OCI-LY7 (cell line): ENCODE results near the gene CKLF. TPM values are rescaled to one million over a fixed set of nuclear protein-coding genes. Genes with fewer than 3 reads are reported as not detected.

ENCODE experiments used
- BruUV-seq: library from RNA; stranded (reverse); fragments of 400-500 nt; replicated peaks from 2 replicates; lab custom pipeline; 2021; lab: Mats Ljungman, UMichigan
- CTCF ChIA-PET: fragments of 300-600 bp; sonication (Branson Sonifier 250); formaldehyde crosslinking; loops from one replicate; lab custom pipeline; 2022; ENCODE audit warnings: antibody characterized with exemption; ENCODE audit not compliant: unreplicated experiment; lab: Charles Lee
- POLR2A ChIA-PET: fragments of 300-600 bp; sonication (Branson Sonifier 250); formaldehyde crosslinking; loops from one replicate; lab custom pipeline; 2022; ENCODE audit warnings: antibody characterized with exemption; lab: Charles Lee
- DNase-seq: peaks from one replicate; pipeline ENCODE4 v3.0.0-alpha.2; 2015; ENCODE audit warnings: low spot score
- H2AFZ ChIP-seq: fragments of 200-600 bp; sonication (generic), shearing (Covaris generic); 2 replicates; pipeline ENCODE4 v1.6.1; 2014; ENCODE audit warnings: mild to moderate bottlenecking, antibody characterized with exemption, low read length, moderate library complexity
- H3K27ac ChIP-seq: fragments of 200-600 bp; sonication (generic); 2 replicates; pipeline ENCODE4 v1.5.1; 2014; ENCODE audit warnings: mixed run types, low read depth, mild to moderate bottlenecking, moderate library complexity, low read length, inconsistent platforms; ENCODE audit not compliant: poor library complexity, severe bottlenecking
- H3K36me3 ChIP-seq: fragments of 200-600 bp; sonication (generic); 2 replicates; pipeline ENCODE4 v1.6.1; 2014; ENCODE audit warnings: mild to moderate bottlenecking, antibody characterized with exemption, low read length, moderate library complexity, mixed read lengths; ENCODE audit not compliant: insufficient read depth
- H3K4me1 ChIP-seq: fragments of 200-600 bp; sonication (generic); 2 replicates; pipeline ENCODE4 v1.5.1; 2014; ENCODE audit warnings: mild to moderate bottlenecking, low read length; ENCODE audit not compliant: insufficient read depth, poor library complexity, severe bottlenecking
- H3K4me2 ChIP-seq: fragments of 200-600 bp; sonication (generic); 2 replicates; pipeline ENCODE4 v1.6.1; 2014; ENCODE audit warnings: mild to moderate bottlenecking, low read length
- H3K4me3 ChIP-seq: fragments of 200-600 bp; sonication (generic); 2 replicates; pipeline ENCODE4 v1.5.1; 2014; ENCODE audit warnings: mild to moderate bottlenecking, low read depth, low read length; ENCODE audit not compliant: poor library complexity, severe bottlenecking
- H3K79me2 ChIP-seq: fragments of 200-600 bp; sonication (generic); 2 replicates; pipeline ENCODE4 v1.6.1; 2016; ENCODE audit warnings: low read depth, mild to moderate bottlenecking, low read length, moderate library complexity, mixed read lengths; ENCODE audit not compliant: insufficient read depth
- H3K9me2 ChIP-seq: fragments of 200-600 bp; sonication (generic); 2 replicates; pipeline ENCODE4 v1.6.1; 2016; ENCODE audit warnings: mild to moderate bottlenecking, low read length, mixed read lengths; ENCODE audit not compliant: insufficient read depth
- H3K9me3 ChIP-seq: fragments of 200-600 bp; sonication (generic); 2 replicates; pipeline ENCODE4 v1.6.1; 2014; ENCODE audit warnings: mild to moderate bottlenecking, mixed run types, low read length, mixed read lengths
- H4K20me1 ChIP-seq: fragments of 200-600 bp; sonication (generic); 2 replicates; pipeline ENCODE4 v1.6.1; 2014; ENCODE audit warnings: mild to moderate bottlenecking, antibody characterized with exemption, low read length, moderate library complexity, mixed read lengths; ENCODE audit not compliant: insufficient read depth
- EZH2phosphoT487 ChIP-seq: fragments of 200-600 bp; sonication (generic); IDR thresholded peaks from 2 replicates; pipeline ENCODE4 v1.6.1; 2018; ENCODE audit warnings: low read depth, borderline replicate concordance, mild to moderate bottlenecking, mixed run types, antibody characterized with exemption, low read length, moderate library complexity, mixed read lengths
- intact Hi-C: fragments of 100-400 bp; cut with micrococcal nuclease; formaldehyde crosslinking; loops from one replicate; pipeline ENCODE4 v1.10.0; 2022; ENCODE audit not compliant: unreplicated experiment
- total RNA-seq, 2 experiments: library from RNA; depleted of rRNA in 1 of 2; stranded (reverse); fragments of >200 nt in 1 of 2; shearing (Covaris generic) in 1 of 2; gene quantifications; 2 replicates each; pipeline ENCODE4 v1.2.3, GENCODE V29; 2014 to 2022
- TF ChIP-seq, protein P1 (sequence below): fragments of 200-600 bp; sonication (generic); conservative IDR thresholded peaks from 2 replicates; pipeline ENCODE4 v1.5.1; 2014; ENCODE audit warnings: mild to moderate bottlenecking, antibody characterized with exemption, low read length, moderate library complexity, mixed read lengths

The CKLF gene
- total RNA-seq, 2 experiments from 2014 or later: 56.6 to 98.7 TPM

DNA sequence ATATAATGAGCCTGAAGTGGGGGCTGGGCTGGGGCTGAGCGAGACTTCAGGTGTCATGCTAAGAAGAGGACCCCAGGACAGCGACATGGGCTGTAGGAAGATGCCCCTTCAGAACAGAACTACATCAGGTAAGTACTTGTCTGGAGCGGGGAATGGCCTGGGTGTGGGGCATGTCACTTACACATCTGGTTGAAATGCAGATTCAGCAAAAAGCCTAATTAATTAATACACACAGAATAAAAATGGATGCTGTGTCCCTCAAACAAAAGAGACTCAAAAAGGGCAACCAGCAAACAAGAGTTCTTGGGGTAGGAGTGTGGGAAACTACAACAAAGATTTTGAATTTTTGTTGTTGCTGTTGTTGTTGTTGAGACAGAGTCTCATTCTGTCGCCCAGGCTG is 38.6 kb downstream of the CKLF start:
- POLR2A ChIA-PET: interaction anchor here (0.7 kb wide), 1 partner anchor 199 kb away, joined by 3 read pairs; no protein-coding TSS in a partner anchor

DNA sequence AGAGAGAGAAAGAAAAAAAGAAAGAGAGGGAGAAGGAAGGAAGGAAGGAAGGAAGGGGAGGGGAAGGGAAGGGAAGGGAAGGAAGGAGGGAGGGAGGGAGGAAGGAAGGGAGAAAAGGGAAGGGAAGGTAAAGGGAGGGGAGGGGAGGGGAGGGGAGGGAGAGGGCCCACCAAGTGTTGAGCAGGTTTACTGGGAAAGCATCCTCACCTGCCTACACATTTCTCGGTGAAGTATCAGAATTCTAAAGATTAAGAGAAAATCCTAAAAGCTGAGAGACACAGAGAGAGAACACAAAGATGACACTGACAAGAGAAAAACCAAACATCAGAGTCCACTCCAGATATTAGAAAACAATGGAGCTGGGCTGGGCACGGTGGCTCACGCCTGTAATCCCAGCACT is 39.9 kb downstream of the CKLF start:
- CTCF ChIA-PET: no interaction called here
- H3K9me3 ChIP-seq: no peaks in the 10 kb centered on the region
- no peaks in the 10 kb centered on the region for H3K79me2 ChIP-seq
- no peak for TF ChIP-seq EZH2phosphoT487
- TF ChIP-seq, protein P1, sequence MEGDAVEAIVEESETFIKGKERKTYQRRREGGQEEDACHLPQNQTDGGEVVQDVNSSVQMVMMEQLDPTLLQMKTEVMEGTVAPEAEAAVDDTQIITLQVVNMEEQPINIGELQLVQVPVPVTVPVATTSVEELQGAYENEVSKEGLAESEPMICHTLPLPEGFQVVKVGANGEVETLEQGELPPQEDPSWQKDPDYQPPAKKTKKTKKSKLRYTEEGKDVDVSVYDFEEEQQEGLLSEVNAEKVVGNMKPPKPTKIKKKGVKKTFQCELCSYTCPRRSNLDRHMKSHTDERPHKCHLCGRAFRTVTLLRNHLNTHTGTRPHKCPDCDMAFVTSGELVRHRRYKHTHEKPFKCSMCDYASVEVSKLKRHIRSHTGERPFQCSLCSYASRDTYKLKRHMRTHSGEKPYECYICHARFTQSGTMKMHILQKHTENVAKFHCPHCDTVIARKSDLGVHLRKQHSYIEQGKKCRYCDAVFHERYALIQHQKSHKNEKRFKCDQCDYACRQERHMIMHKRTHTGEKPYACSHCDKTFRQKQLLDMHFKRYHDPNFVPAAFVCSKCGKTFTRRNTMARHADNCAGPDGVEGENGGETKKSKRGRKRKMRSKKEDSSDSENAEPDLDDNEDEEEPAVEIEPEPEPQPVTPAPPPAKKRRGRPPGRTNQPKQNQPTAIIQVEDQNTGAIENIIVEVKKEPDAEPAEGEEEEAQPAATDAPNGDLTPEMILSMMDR: no peak
- H3K27ac ChIP-seq: no peak overlapping the region
- H3K9me2 ChIP-seq: no peaks in the 10 kb centered on the region
- POLR2A ChIA-PET: no interaction called here
- H2AFZ ChIP-seq: no peak overlapping the region
- H3K4me3 ChIP-seq: no peak overlapping the region
- no peaks in the 10 kb centered on the region for H4K20me1 ChIP-seq
- intact Hi-C loops: no loop called here
- no peaks in the 10 kb centered on the region for H3K36me3 ChIP-seq
- H3K4me1 ChIP-seq: peaks cover 11% of the 10 kb centered on the region
- H3K4me2 ChIP-seq: no peak overlapping the region
- no TSS peak for BruUV-seq
- DNase-seq: no peak

More for the DNA sequence above, 38.6 kb downstream of the CKLF start:
- Histone ChIP-seq H3K27ac (no peak overlapping the region), H3K9me2 (no peaks in the 10 kb centered on the region), H3K4me3 (no peak overlapping the region), H3K79me2 (no peaks in the 10 kb centered on the region), H2AFZ (no peak overlapping the region), H3K4me2 (no peak overlapping the region), H3K9me3 (no peaks in the 10 kb centered on the region), H4K20me1 (no peaks in the 10 kb centered on the region), H3K4me1 (peaks cover 18% of the 10 kb centered on the region), H3K36me3 (no peaks in the 10 kb centered on the region)
- TF ChIP-seq EZH2phosphoT487: no peak
- TF ChIP-seq, protein P1: no peak
- no TSS peak for BruUV-seq
- CTCF ChIA-PET: interaction anchor here (0.8 kb wide), 1 partner anchor 182 kb away, joined by 4 read pairs; no protein-coding TSS in a partner anchor
- intact Hi-C loops: no loop called here
- no peak for DNase-seq

DNA sequence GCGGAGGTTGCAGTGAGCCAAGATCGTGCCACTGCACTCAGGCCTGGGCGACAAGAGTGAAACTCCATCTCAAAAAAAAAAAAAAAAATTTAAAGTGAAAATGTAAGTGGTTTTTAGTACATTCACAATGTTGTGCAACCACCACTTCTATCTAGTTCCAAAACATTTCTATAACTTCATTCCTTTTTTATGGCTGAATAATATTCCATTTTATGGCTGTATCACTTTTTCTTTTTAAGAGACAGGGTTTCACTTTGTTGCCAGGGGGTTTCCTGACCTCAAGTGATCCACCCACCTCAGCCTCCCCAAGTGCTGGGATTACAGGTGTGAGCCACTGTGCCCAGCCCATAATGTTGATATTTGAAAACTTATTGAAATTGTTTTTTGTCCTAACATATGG is 40.4 kb downstream of the CKLF start:
- TF ChIP-seq, protein P1: no peak
- no peak for TF ChIP-seq EZH2phosphoT487
- Histone ChIP-seq H3K27ac (no peak overlapping the region), H4K20me1 (no peaks in the 10 kb centered on the region), H2AFZ (no peak overlapping the region), H3K9me3 (no peaks in the 10 kb centered on the region), H3K4me3 (no peak overlapping the region), H3K9me2 (no peaks in the 10 kb centered on the region), H3K4me2 (no peak overlapping the region), H3K79me2 (no peaks in the 10 kb centered on the region), H3K4me1 (peaks cover 11% of the 10 kb centered on the region), H3K36me3 (no peaks in the 10 kb centered on the region)
- CTCF ChIA-PET: no interaction called here
- POLR2A ChIA-PET: no interaction called here
- intact Hi-C loops: no loop called here
- no TSS peak for BruUV-seq
- DNase-seq: no peak
